Measurements from ENCODE around the gene SELENOT. TPM values are rescaled to one million over a fixed set of nuclear protein-coding genes. Genes with fewer than 3 reads are reported as not detected.
"Not testable (repeated sequence)": the region's sequence is repeated elsewhere in the genome, so short reads cannot be mapped to it uniquely, and the experiment has no call there.

The SELENOT gene
- total RNA-seq, 2 donors from 2014 or later, result 95.9 to 104 TPM

- ATAC-seq (replicated peaks in 1 of 2) (peak; percentile 50 to 80), DNase-seq (no peak)
- Mint-ChIP-seq H3K4me1 (ENCODE audit: low read depth) (peaks cover 70% of the 10 kb centered on the region), H3K27me3 (ENCODE audit: low read depth) (no peaks in the 10 kb centered on the region), H3K9me3 (peaks cover 2% of the 10 kb centered on the region in 2 donors), H3K36me3 (ENCODE audit: insufficient read depth in 2 of 2) (peaks cover 7 to 23% of the 10 kb centered on the region in 2 donors), H3K4me3 (peak overlapping the region; percentile 35 to 83), H3K27ac (peak overlapping the region; percentile 97)
Observed at GRCh38 chr3:150613709-150614480, 10.8 kb downstream of the SELENOT start.

- DNase-seq (no peak), ATAC-seq (replicated peaks in 1 of 2) (peak in 1 of 2 donors; percentile 71)
- Mint-ChIP-seq H3K4me3 (peak overlapping the region in 1 of 2 donors; percentile 15), H3K36me3 (ENCODE audit: insufficient read depth in 2 of 2) (peaks cover 3 to 10% of the 10 kb centered on the region in 2 donors), H3K9me3 (no peaks in the 10 kb centered on the region), H3K4me1 (ENCODE audit: low read depth) (peaks cover 41% of the 10 kb centered on the region), H3K27me3 (ENCODE audit: low read depth) (no peaks in the 10 kb centered on the region), H3K27ac (peak overlapping the region; percentile 40)
Observed at GRCh38 chr3:150620002-150620689, 17.0 kb downstream of the SELENOT start.

GRCh38 chr3:150622955-150623354 is 19.8 kb downstream of the SELENOT start:
- H3K4me3 Mint-ChIP-seq; H3K27ac Mint-ChIP-seq; DNase-seq; H3K27me3 Mint-ChIP-seq (ENCODE audit: low read depth); ATAC-seq (replicated peaks in 1 of 2); H3K9me3 Mint-ChIP-seq: not testable (repeated sequence)
- H3K4me1 Mint-ChIP-seq (ENCODE audit: low read depth), result peaks cover 29% of the 10 kb centered on the region
- H3K36me3 Mint-ChIP-seq (ENCODE audit: insufficient read depth in 2 of 2), result peaks cover 6 to 19% of the 10 kb centered on the region in 2 donors

DNA sequence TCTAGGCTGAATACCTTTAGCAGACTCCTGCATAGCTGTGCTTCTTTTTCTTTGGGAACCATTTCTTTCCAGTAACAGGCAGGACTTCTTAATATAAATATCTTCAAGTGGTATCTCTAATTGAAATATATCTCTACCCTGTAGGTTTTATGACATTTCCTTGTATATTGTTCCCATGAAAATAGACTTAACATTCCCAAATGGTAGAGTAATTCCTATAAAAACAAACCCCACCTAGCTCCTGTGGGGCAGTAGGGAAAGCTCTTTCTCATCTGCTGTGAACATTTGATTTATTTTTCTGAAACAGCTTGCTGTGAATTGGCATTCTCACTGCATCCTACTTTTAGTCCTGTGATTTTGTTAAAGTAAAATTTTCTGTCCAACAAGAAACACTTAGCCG is 20.8 kb downstream of the SELENOT start:
- DNase-seq, result no peak
- H3K27ac Mint-ChIP-seq, result peak overlapping the region; percentile 38
- no peak overlapping the region for H3K4me3 Mint-ChIP-seq
- peaks cover 8 to 18% of the 10 kb centered on the region in 2 donors for H3K36me3 Mint-ChIP-seq (ENCODE audit: insufficient read depth in 2 of 2)
- peaks cover 19% of the 10 kb centered on the region for H3K4me1 Mint-ChIP-seq (ENCODE audit: low read depth)
- no peak for ATAC-seq (replicated peaks in 1 of 2)
- no peaks in the 10 kb centered on the region for H3K9me3 Mint-ChIP-seq
- H3K27me3 Mint-ChIP-seq (ENCODE audit: low read depth), result no peaks in the 10 kb centered on the region

DNA sequence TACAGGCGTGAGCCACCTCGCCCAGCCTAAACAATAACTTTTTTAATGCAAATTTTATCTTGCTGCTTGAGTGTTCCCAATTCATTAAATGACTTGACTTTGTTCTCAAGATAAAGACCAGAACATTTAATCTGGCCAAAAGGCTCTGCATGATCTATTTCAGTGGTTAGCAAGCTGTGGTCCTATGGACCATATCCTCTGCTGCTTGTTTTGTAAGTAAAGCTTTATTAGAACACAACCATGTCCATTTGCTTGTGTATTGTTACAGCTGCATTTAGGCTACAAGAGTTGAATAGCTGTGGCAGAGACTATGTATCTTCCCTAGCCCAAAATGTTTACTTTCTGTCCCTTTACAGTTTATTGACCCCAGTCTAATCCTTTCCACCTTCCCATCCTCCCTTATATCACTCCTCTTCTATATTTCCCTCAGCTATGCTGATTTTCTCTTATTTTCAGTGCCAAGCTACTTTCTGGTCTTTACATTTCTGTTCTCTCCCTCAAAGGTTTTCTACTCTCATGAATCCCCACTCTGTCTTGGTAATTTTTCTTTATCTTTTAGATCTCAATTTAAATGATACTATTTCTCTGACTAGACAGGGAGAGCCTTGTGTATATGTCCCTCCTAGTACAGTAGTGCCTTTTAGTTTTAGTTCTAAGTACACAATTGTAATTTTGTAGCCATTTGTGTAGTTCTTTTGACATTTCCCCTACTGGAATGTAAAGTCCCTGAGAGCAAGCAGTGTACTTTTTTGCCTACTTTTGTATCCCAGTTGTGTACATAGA is 23.2 kb downstream of the SELENOT start:
- no peaks in the 10 kb centered on the region for H3K27me3 Mint-ChIP-seq (ENCODE audit: low read depth)
- DNase-seq (no peak), ATAC-seq (replicated peaks in 1 of 2) (no peak)
- H3K9me3 Mint-ChIP-seq, result no peaks in the 10 kb centered on the region
- H3K27ac Mint-ChIP-seq, result peak overlapping the region; percentile 66
- H3K4me1 Mint-ChIP-seq (ENCODE audit: low read depth), result peaks cover 7% of the 10 kb centered on the region
- peaks cover 10 to 24% of the 10 kb centered on the region in 2 donors for H3K36me3 Mint-ChIP-seq (ENCODE audit: insufficient read depth in 2 of 2)
- H3K4me3 Mint-ChIP-seq, result no peak overlapping the region

GRCh38 chr3:150627557-150627956 is 24.4 kb downstream of the SELENOT start:
- H3K9me3 Mint-ChIP-seq, result no peaks in the 10 kb centered on the region
- H3K27ac Mint-ChIP-seq, result no peak overlapping the region
- H3K4me3 Mint-ChIP-seq, result no peak overlapping the region

GRCh38 chr3:150631515-150632221 is 28.5 kb downstream of the SELENOT start:
- H3K9me3 Mint-ChIP-seq, result no peaks in the 10 kb centered on the region
- H3K4me1 Mint-ChIP-seq (ENCODE audit: low read depth), result peaks cover 27% of the 10 kb centered on the region
- DNase-seq, result no peak
- H3K27ac Mint-ChIP-seq, result no peak overlapping the region
- H3K36me3 Mint-ChIP-seq (ENCODE audit: insufficient read depth in 2 of 2), result peaks cover 4 to 12% of the 10 kb centered on the region in 2 donors
- H3K4me3 Mint-ChIP-seq, result no peak overlapping the region
- no peaks in the 10 kb centered on the region for H3K27me3 Mint-ChIP-seq (ENCODE audit: low read depth)
- ATAC-seq (replicated peaks in 1 of 2), result no peak

More at GRCh38 chr3:150627557-150627956, 24.4 kb downstream of the SELENOT start:
- ATAC-seq (replicated peaks in 1 of 2) (no peak), DNase-seq (no peak)
- Mint-ChIP-seq H3K36me3 (ENCODE audit: insufficient read depth in 2 of 2) (peaks cover 10 to 24% of the 10 kb centered on the region in 2 donors), H3K4me1 (ENCODE audit: low read depth) (no peaks in the 10 kb centered on the region), H3K27me3 (ENCODE audit: low read depth) (no peaks in the 10 kb centered on the region)

GRCh38 chr3:150635076-150635475 is 32.0 kb downstream of the SELENOT start:
- peaks cover 2 to 5% of the 10 kb centered on the region in 2 donors for H3K36me3 Mint-ChIP-seq (ENCODE audit: insufficient read depth in 2 of 2)
- H3K27me3 Mint-ChIP-seq (ENCODE audit: low read depth), result no peaks in the 10 kb centered on the region
- peak overlapping the region in 1 of 2 donors; percentile 59 for H3K4me3 Mint-ChIP-seq
- ATAC-seq (replicated peaks in 1 of 2) (no peak), DNase-seq (no peak)
- H3K4me1 Mint-ChIP-seq (ENCODE audit: low read depth), result peaks cover 27% of the 10 kb centered on the region
- H3K27ac Mint-ChIP-seq, result peak overlapping the region; percentile 87
- H3K9me3 Mint-ChIP-seq, result no peaks in the 10 kb centered on the region

DNA sequence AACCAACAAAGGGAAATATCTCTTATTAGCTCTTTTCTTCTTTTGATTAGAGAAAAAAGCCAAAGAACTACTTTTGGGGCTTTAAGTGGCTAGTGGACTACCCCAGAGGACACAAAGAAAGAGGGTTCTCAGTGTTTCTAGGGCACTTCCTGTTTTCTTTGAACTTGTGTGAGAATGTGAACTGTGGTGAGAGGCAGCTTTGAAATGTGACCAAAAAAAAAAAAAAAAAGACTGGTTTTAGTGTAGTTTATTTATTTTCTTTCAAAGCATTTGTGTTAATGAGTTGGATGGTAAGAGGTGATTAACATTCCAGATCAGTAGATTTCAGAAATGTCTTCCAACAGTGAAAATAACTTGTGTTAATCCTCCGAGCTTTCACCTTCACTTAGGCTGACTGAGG is 32.4 kb downstream of the SELENOT start:
- DNase-seq, result no peak
- peak overlapping the region; percentile 87 for H3K27ac Mint-ChIP-seq

GRCh38 chr3:150636258-150636657 is 33.1 kb downstream of the SELENOT start:
- Mint-ChIP-seq H3K27ac (peak overlapping the region; percentile 87), H3K9me3 (no peaks in the 10 kb centered on the region), H3K4me1 (ENCODE audit: low read depth) (peaks cover 27% of the 10 kb centered on the region), H3K27me3 (ENCODE audit: low read depth) (no peaks in the 10 kb centered on the region), H3K36me3 (ENCODE audit: insufficient read depth in 2 of 2) (no peaks in the 10 kb centered on the region), H3K4me3 (peak overlapping the region in 1 of 2 donors; percentile 59)
- ATAC-seq (replicated peaks in 1 of 2) (peak in 1 of 2 donors; percentile 9), DNase-seq (no peak)

More for the DNA sequence above, 32.4 kb downstream of the SELENOT start:
- Mint-ChIP-seq H3K9me3 (no peaks in the 10 kb centered on the region), H3K27me3 (ENCODE audit: low read depth) (no peaks in the 10 kb centered on the region), H3K4me3 (peak overlapping the region in 1 of 2 donors; percentile 59), H3K4me1 (ENCODE audit: low read depth) (peaks cover 27% of the 10 kb centered on the region), H3K36me3 (ENCODE audit: insufficient read depth in 2 of 2) (peaks cover 1 to 3% of the 10 kb centered on the region in 2 donors)
- peak in 1 of 2 donors; percentile 77 for ATAC-seq (replicated peaks in 1 of 2)

GRCh38 chr3:150639262-150639661 is 36.1 kb downstream of the SELENOT start:
- peaks cover 20% of the 10 kb centered on the region for H3K4me1 Mint-ChIP-seq (ENCODE audit: low read depth)
- no peak for ATAC-seq (replicated peaks in 1 of 2)
- peaks cover 4% of the 10 kb centered on the region for H3K27me3 Mint-ChIP-seq (ENCODE audit: low read depth)
- no peak overlapping the region for H3K27ac Mint-ChIP-seq
- H3K9me3 Mint-ChIP-seq, result no peaks in the 10 kb centered on the region
- no peak for DNase-seq
- no peak overlapping the region for H3K4me3 Mint-ChIP-seq
- H3K36me3 Mint-ChIP-seq (ENCODE audit: insufficient read depth in 2 of 2), result no peaks in the 10 kb centered on the region

DNA sequence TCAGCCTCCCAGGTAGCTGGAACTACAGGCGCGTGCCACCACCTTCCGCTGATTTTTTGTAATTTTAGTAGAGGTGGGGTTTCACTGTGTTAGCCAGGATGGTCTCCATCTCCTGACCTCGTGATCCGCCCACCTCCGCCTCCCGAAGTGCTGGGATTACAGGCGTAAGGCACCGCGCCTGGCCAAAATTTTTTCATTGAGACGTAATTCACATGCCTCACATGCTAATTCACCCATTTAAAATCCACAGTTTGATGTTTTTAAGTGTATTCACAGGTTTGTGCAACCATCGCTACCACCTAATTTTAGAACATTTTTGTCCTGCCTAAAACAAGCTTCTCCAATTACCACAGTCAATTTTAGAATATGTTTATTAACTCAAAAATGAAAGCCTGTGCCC is 37.1 kb downstream of the SELENOT start:
- Mint-ChIP-seq H3K36me3 (ENCODE audit: insufficient read depth in 2 of 2) (peaks cover 0 to under 1% of the 10 kb centered on the region in 2 donors), H3K27me3 (ENCODE audit: low read depth) (peaks cover 4% of the 10 kb centered on the region), H3K4me1 (ENCODE audit: low read depth) (peaks cover 10% of the 10 kb centered on the region), H3K27ac (no peak overlapping the region), H3K4me3 (no peak overlapping the region), H3K9me3 (no peaks in the 10 kb centered on the region)
- no peak for ATAC-seq (replicated peaks in 1 of 2)
- DNase-seq, result no peak
